ENCODE data around the gene MIB2.

The MIB2 gene

DNA sequence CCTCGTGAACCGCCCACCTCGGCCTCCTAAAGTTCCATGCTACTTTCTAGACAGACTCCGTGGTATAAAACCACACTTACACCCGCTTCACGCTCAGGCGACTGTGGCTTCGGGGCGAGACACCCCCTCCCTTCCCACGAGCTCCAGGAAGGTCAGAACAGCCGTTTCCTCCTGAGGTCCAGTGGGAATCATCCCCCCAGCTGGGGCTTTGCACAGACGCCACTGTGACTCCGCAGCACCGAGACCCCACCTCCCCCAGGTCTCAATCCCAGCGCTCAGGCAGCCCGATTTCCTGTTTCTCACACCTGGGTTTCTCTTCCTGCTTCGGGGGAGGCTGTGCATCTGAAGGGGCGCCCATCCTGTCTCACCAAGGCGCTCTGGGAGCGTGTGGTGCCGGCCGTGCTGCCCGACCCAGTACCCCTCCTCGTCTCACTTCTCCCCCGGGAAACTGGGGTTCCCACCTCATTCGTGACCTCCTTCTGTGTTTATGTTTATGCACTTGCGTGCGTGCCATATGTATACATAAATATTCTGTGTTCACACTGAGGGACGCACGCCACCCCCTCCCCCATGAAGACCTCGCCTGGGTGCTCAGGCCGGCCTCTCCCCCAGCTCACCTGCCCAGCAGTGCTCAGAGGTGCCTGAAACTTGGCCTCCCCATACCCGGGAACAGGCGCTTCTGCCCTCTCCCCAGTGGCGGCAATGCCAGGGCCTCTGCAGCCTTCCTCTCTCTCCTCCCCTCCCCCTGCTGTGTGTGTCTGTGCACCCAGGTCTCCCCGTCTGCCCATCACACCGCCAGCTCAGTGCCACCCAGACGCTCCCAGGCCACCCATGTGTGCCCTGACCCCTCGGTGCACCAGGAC, 62.6 kb downstream of the MIB2 start:
- TF ChIP-seq, protein P1, sequence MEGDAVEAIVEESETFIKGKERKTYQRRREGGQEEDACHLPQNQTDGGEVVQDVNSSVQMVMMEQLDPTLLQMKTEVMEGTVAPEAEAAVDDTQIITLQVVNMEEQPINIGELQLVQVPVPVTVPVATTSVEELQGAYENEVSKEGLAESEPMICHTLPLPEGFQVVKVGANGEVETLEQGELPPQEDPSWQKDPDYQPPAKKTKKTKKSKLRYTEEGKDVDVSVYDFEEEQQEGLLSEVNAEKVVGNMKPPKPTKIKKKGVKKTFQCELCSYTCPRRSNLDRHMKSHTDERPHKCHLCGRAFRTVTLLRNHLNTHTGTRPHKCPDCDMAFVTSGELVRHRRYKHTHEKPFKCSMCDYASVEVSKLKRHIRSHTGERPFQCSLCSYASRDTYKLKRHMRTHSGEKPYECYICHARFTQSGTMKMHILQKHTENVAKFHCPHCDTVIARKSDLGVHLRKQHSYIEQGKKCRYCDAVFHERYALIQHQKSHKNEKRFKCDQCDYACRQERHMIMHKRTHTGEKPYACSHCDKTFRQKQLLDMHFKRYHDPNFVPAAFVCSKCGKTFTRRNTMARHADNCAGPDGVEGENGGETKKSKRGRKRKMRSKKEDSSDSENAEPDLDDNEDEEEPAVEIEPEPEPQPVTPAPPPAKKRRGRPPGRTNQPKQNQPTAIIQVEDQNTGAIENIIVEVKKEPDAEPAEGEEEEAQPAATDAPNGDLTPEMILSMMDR (IDR thresholded peaks at IDR 0.05; ENCODE audit: insufficient read depth, low read depth, low read length, missing control alignments), result no peak
- DNase-seq (ENCODE audit: low read depth), result peak; percentile 95
- peak overlapping the region; percentile 41 for H3K4me3 ChIP-seq (ENCODE audit: low read depth, low read length)

DNA sequence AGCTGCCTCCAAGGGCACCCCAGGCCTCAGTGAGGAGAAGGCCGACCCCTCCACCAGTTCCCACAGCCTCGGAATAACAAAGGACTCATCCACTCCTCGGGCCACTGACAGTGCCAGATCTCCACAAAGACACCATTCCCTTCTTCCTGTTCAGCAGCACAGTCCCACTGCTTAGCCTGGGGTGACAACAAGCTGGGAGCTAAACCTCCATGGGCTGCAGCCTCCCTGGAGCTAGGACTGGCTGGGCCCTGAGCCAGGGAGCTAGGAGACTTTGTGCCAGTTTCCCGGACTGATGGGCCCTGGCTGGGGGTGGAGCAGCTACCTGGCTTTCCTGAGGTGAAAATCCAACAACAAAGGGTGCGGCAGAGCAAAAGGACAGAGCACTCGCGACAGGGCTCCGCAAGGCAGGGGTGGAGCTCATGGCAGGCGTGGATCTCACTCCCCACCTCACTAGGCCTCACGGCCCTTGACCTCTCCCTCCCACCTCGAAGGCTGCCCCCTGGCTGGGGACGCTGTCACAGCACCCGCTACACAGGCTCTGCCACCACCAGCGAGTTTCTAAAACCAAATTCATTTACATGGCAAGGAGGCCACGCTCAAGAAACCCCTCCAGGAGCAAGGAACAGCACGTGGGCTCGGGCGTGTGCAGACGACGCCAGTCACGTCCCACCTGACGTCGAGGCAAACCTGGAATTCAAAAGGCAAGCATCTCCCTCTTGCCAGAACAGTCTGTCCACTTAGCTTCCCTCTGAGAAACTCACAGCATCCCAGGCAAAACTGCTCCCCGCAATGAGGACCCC, 63.5 kb downstream of the MIB2 start:
- peak; percentile 92 for DNase-seq (ENCODE audit: low read depth)
- peak overlapping the region; percentile 41 for H3K4me3 ChIP-seq (ENCODE audit: low read depth, low read length)
- TF ChIP-seq, protein P1 (IDR thresholded peaks at IDR 0.05; ENCODE audit: insufficient read depth, low read depth, low read length, missing control alignments), result peak; percentile 86

Measured in GM12865 (cell line).